Measurements from ENCODE around the gene AJAP1. TPM values are rescaled to one million over a fixed set of nuclear protein-coding genes. Genes with fewer than 3 reads are reported as not detected.

AJAP1 gene
- total RNA-seq, 4 donors from 2014 or later, result 0.30 to 4.0 (median 1.0) TPM

- Histone ChIP-seq H3K4me1 (no peaks in the 10 kb centered on the region), H3K36me3 (no peaks in the 10 kb centered on the region), H3K9me3 (peaks cover 0 to 19% (median 15%) of the 10 kb centered on the region in 3 donors), H3K27me3 (no peaks in the 10 kb centered on the region), H3K4me3 (no peak overlapping the region), H3K27ac (no peak overlapping the region)
- no peak for DNase-seq
- 82 to 83% methylated on average over 23 to 24 of the region's 26 CpGs for WGBS, 2 donors
- TF ChIP-seq CTCF (IDR thresholded peaks at IDR 0.05) (no peak), POLR2A (IDR thresholded peaks at IDR 0.05) (no peak)
- intact Hi-C loops (cut with DNase I), result no loop called here
Measured at GRCh38 chr1:4613606-4614370, 40.6 kb upstream of the AJAP1 start.

- intact Hi-C loops (cut with DNase I), result no loop called here
Measured at GRCh38 chr1:4614371-4615137, 39.9 kb upstream of the AJAP1 start.

GRCh38 chr1:4615138-4615470 is 39.3 kb upstream of the AJAP1 start:
- 83 to 87% methylated on average over 12 to 15 of the region's 15 CpGs for WGBS, 2 donors
- H3K36me3 ChIP-seq, result no peaks in the 10 kb centered on the region
- intact Hi-C loops (cut with DNase I), result no loop called here
- no peak overlapping the region for H3K4me3 ChIP-seq
- no peaks in the 10 kb centered on the region for H3K27me3 ChIP-seq
- peaks cover 0 to 9% (median 2%) of the 10 kb centered on the region in 3 donors for H3K9me3 ChIP-seq
- TF ChIP-seq POLR2A (IDR thresholded peaks at IDR 0.05) (no peak), CTCF (IDR thresholded peaks at IDR 0.05) (no peak)
- no peaks in the 10 kb centered on the region for H3K4me1 ChIP-seq
- no peak for DNase-seq
- H3K27ac ChIP-seq, result no peak overlapping the region

More at GRCh38 chr1:4614371-4615137, 39.9 kb upstream of the AJAP1 start:
- TF ChIP-seq CTCF (IDR thresholded peaks at IDR 0.05), result no peak
- TF ChIP-seq POLR2A (IDR thresholded peaks at IDR 0.05), result no peak
- WGBS, 2 donors, result 77 to 78% methylated on average over 13 to 14 of the region's 15 CpGs
- Histone ChIP-seq H3K27me3 (no peaks in the 10 kb centered on the region), H3K27ac (no peak overlapping the region), H3K4me3 (no peak overlapping the region), H3K36me3 (no peaks in the 10 kb centered on the region), H3K9me3 (peaks cover 0 to 13% (median 8%) of the 10 kb centered on the region in 3 donors), H3K4me1 (no peaks in the 10 kb centered on the region)
- DNase-seq, result no peak

GRCh38 chr1:4615501-4615900 is 38.9 kb upstream of the AJAP1 start:
- DNase-seq, result no peak
- Histone ChIP-seq H3K9me3 (peaks cover 0 to 6% (median 0%) of the 10 kb centered on the region in 3 donors), H3K27ac (no peak overlapping the region), H3K4me3 (no peak overlapping the region), H3K27me3 (no peaks in the 10 kb centered on the region), H3K36me3 (no peaks in the 10 kb centered on the region), H3K4me1 (no peaks in the 10 kb centered on the region)
- intact Hi-C loops (cut with DNase I), result no loop called here
- no peak for TF ChIP-seq POLR2A (IDR thresholded peaks at IDR 0.05)
- TF ChIP-seq CTCF (IDR thresholded peaks at IDR 0.05), result no peak
- 100% methylated on average over 1 of the region's 9 CpGs; no CpG with 5 or more reads in 1 of the 2 donors for WGBS, 2 donors

- Histone ChIP-seq H3K9me3 (no peaks in the 10 kb centered on the region), H3K4me3 (no peak overlapping the region), H3K36me3 (no peaks in the 10 kb centered on the region), H3K27ac (no peak overlapping the region), H3K27me3 (no peaks in the 10 kb centered on the region), H3K4me1 (no peaks in the 10 kb centered on the region)
- no peak for TF ChIP-seq CTCF (IDR thresholded peaks at IDR 0.05)
- TF ChIP-seq POLR2A (IDR thresholded peaks at IDR 0.05), result no peak
- DNase-seq, result no peak
- 99 to 100% methylated on average over 2 to 12 of the region's 18 CpGs for WGBS, 2 donors
- intact Hi-C loops (cut with DNase I), result no loop called here
Measured at GRCh38 chr1:4616831-4617465, 37.5 kb upstream of the AJAP1 start.

All from esophagus squamous epithelium (tissue), 5 donors.